ENCODE data around the gene B3GALT2.
A peak's percentile ranks its signal among the peaks of the same experiment; 100 is the strongest.

The B3GALT2 gene

GRCh38 chr1:193156117-193156821 lies 30.1 kb downstream of the B3GALT2 start:
- DNase-seq, result no peak
- TF ChIP-seq GATA1 (IDR thresholded peaks at IDR 0.05; ENCODE audit: low read depth, low read length) (no peak), POLR2A (IDR thresholded peaks at IDR 0.05; ENCODE audit: low read length) (no peak)

GRCh38 chr1:193144999-193145398 lies 41.4 kb downstream of the B3GALT2 start:
- TF ChIP-seq GATA1 (IDR thresholded peaks at IDR 0.05; ENCODE audit: low read depth, low read length), result no peak
- no peak for TF ChIP-seq POLR2A (IDR thresholded peaks at IDR 0.05; ENCODE audit: low read length)
- DNase-seq, result no peak

GRCh38 chr1:193144361-193144938 lies 42.0 kb downstream of the B3GALT2 start:
- TF ChIP-seq POLR2A (IDR thresholded peaks at IDR 0.05; ENCODE audit: low read length) (no peak), GATA1 (IDR thresholded peaks at IDR 0.05; ENCODE audit: low read depth, low read length) (no peak)
- DNase-seq, result no peak

- peak in 1 of 2 experiments; percentile 19 for DNase-seq
Measured at GRCh38 chr1:193143285-193143684, 43.1 kb downstream of the B3GALT2 start.

GRCh38 chr1:193142409-193142808 lies 44.0 kb downstream of the B3GALT2 start:
- TF ChIP-seq POLR2A (IDR thresholded peaks at IDR 0.05; ENCODE audit: low read length), result no peak
- no peak for TF ChIP-seq GATA1 (IDR thresholded peaks at IDR 0.05; ENCODE audit: low read depth, low read length)
- no peak for DNase-seq

More at GRCh38 chr1:193143285-193143684, 43.1 kb downstream of the B3GALT2 start:
- TF ChIP-seq POLR2A (IDR thresholded peaks at IDR 0.05; ENCODE audit: low read length) (no peak), GATA1 (IDR thresholded peaks at IDR 0.05; ENCODE audit: low read depth, low read length) (no peak)

GRCh38 chr1:193141804-193142203 lies 44.6 kb downstream of the B3GALT2 start:
- no peak for DNase-seq
- TF ChIP-seq POLR2A (IDR thresholded peaks at IDR 0.05; ENCODE audit: low read length) (no peak), GATA1 (IDR thresholded peaks at IDR 0.05; ENCODE audit: low read depth, low read length) (no peak)

- TF ChIP-seq GATA1 (IDR thresholded peaks at IDR 0.05; ENCODE audit: low read depth, low read length) (no peak), POLR2A (IDR thresholded peaks at IDR 0.05; ENCODE audit: low read length) (no peak)
- no peak for DNase-seq
Measured at GRCh38 chr1:193140254-193140653, 46.2 kb downstream of the B3GALT2 start.

- DNase-seq, result no peak
- TF ChIP-seq GATA1 (IDR thresholded peaks at IDR 0.05; ENCODE audit: low read depth, low read length) (no peak), POLR2A (IDR thresholded peaks at IDR 0.05; ENCODE audit: low read length) (no peak)
Measured at GRCh38 chr1:193131266-193131860, 55.0 kb downstream of the B3GALT2 start.
